Activated gamma-delta T cell treated with Interleukin-2 at 50 U/mL for 16 hours (primary cell): ENCODE results near the gene NDOR1.

Experiments
- DNase-seq: peaks from one replicate; pipeline ENCODE4 v3.0.0-alpha.2; 2020

The NDOR1 gene

GRCh38 chr9:137183980-137184595, 21.4 kb upstream of the NDOR1 start:
- no peak for DNase-seq

GRCh38 chr9:137184881-137185660, 20.4 kb upstream of the NDOR1 start:
- no peak for DNase-seq

- DNase-seq: no peak
These were observed 19.6 kb upstream of the NDOR1 start for GRCh38 chr9:137185921-137186320.

GRCh38 chr9:137186385-137186784, 19.1 kb upstream of the NDOR1 start:
- no peak for DNase-seq

DNA sequence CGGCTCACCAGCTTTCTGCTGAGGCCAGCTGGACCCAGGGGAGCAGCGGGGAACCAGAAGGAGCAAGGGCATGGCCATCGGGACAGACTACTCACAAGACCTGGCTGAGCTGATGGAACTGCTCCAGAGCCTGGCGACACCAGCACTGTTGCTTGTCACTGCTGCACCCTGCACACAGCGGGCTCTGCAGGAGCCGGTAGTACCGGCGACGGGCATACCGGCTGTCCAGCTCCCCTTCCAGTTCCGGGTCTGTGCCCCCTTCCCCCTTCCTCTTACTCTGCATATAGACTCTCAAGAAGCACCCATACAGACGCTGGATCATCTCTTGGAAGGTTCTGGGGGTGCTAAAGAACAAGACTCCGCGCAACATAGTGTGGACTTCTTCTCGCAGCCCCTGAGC, 18.1 kb upstream of the NDOR1 start:
- DNase-seq: no peak

DNA sequence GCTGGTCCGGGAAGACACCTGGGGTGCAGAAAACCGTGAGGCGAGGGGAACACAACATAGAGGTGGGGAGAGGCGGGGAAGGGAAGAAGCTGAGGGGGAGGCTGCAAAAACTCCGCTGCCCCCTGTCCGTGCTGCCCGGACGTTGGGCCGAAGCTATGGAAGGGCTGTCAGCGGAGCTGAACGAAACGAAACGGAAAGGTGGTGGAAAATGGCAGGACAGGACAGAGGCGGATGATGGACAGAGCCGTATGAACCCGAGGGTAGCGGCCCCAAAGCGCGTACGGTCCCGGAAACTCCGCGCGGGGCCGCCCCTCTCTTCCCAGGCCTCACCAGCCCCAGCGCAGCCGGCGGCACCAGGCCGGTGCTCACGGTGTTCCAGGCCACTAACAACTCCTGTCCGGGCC, 17.4 kb upstream of the NDOR1 start:
- DNase-seq: no peak

GRCh38 chr9:137188490-137189296, 16.8 kb upstream of the NDOR1 start, which contains the start of the genes ANAPC2 and SSNA1:
ANAPC2 (minus strand) TSS chr9:137188560; CDS start chr9:137188532, 28 bp downstream.
SSNA1 (plus strand) TSS chr9:137188676; CDS start chr9:137188727, 51 bp downstream.
- DNase-seq: peak; percentile 90

- no peak for DNase-seq
These were observed 15.9 kb upstream of the NDOR1 start for GRCh38 chr9:137189297-137190295.

DNA sequence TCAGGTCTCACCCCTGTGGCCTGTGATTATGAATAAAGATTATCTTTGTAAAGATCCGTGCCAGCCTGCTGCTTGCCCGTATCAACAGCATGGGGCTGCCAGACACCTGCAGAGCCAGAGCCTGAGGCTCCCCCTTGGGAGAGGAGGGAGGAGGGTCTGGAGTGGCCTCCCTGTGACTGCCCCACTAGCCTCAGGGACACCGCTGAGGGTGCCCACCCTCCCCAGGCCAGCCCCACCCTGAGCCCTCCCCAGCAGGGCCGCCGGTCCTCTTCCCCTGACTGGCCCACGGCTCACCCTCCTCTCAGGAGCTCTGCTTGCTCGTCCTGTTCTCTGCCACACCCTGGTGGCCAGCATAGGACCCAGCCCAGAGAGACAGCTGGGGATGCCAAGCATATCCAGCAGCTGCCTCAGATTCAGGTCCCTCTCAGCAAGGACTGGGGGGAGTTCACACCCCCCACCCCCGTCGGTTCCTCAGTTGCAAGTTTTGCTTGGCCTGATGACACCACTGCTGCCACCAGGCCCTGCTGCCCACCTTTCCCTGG, 15.1 kb upstream of the NDOR1 start:
- DNase-seq: no peak

- no peak for DNase-seq
These were observed 14.3 kb upstream of the NDOR1 start for GRCh38 chr9:137191245-137191644.

DNA sequence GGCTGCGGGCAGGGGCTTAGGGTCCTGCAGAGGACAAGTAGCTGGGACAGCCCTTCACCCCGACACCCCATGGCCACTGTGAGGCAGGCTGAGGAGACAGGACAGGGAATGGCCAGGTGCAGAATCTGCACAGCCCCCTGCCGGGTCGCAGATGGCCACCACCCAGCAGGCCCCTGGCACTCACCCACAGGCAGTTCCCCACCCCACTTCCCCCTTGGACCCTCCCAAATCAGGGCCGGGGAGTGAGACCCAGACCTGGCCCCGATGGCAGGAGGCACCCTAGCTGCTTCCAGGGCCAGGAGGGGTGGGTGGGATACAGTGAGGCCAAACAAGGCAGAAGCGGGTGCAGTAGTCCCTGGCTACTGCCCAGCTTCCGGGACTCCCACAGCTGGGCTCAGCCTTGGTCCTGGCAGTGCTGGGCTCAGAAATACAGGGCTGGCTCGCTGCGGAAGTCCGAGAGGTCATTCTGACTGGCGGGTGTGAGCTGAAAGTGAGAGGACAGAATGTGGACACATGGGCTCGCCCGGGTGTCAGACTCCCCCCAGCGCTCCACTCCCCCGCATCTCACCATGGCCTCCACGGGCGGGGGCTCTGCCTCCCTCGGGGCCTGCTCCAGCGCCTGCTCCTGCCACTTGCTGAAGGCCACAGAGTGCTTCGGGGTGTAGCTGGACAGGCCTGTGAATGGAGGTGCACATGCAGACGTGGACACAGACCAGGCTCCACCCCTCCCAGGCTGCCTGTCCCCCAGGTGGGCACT, 13.6 kb upstream of the NDOR1 start:
- DNase-seq: no peak

GRCh38 chr9:137192448-137192780, 13.1 kb upstream of the NDOR1 start:
- DNase-seq: no peak

DNA sequence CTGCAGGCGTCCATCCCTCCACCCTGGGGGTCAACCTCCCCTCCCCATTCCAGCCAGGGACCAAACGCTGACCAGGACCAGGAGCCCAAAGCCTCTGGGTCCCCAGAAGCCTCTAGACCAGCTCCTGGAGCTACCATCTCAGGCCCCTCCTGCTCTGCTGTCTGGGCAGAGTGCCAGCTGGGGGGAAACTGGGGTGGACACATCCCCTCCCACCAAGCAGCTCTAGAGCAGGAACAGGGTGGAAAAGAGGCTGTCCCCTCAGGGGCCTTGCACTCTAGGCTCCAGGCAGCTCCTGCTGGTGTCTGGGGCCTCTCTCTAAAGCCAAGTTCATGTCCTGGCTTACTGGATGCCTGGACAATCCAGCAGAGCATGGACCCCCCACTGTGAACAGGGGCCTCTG, 12.6 kb upstream of the NDOR1 start:
- DNase-seq: no peak

GRCh38 chr9:137193771-137194170, 11.7 kb upstream of the NDOR1 start:
- no peak for DNase-seq

- DNase-seq: no peak
These were observed 11.1 kb upstream of the NDOR1 start for GRCh38 chr9:137194388-137194787.

- no peak for DNase-seq
These were observed 10.6 kb upstream of the NDOR1 start for GRCh38 chr9:137194909-137195308.

- no peak for DNase-seq
These were observed 9.8 kb upstream of the NDOR1 start for GRCh38 chr9:137195525-137196220.

DNA sequence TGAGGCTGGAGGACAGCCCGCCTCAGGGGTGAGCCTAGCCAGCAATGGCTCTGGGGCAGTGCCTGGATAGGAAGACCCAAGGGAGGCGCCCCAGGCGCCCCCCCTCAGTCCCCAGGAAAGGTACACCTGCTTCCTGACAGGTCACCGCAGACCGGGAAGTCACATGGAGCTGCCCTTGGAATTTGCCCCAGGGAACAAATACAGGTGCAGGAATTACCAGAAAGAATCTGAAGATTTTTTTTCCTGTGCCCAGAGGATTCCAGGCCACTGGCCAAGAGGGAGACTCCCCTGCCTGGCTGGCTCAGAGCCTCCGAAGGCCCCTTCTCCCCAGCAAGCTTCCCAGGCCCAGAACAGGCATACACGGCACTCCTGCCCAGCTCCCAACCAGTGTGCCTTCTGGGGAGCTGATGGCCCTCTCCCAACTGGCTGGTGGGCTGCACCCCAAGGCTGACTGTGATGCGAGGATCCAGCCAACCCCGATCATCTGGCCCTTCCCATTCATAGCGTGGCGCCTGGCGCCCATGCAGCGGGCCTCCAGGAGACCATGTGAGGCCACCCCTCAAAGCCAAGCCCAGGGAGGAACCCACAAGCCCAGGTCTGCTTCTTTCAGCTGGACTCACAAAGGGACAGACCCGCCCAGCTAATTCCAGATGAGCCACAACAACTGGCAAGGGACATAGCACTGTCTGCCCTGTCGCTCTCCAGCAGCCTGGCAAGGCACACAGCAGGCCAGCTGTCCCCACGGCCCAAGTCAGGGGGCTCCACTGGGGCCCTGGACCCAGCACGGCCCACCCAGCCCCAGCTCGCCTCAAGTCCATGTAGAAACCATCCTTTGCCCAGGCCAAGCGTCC, 7.2 kb upstream of the NDOR1 start:
- no peak for DNase-seq

DNA sequence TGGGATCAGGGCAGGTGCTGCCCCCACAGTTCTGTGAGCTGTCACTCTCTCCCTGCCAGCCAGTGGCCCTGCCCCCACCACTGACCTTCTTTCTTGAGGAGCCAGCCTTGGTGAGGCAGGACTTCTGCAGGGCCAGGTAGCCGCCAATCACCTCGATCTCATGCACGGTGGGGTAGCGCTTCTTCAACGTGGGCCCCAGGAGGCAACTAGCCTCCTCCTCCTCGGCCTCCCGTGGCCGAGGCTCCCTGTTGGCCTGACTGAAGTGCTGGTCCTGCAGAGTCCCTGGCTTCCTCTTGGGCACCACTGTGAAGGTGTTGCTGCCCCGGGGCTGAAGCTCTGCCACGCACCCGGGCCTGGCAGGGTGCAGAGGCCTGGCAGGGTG, 6.6 kb upstream of the NDOR1 start:
- DNase-seq: no peak
